HEK293T (cell line): ENCODE results near the gene BTK.

Experiments used
- ARNT ChIP-seq: fragments of 450-650 bp; IDR thresholded peaks from 2 replicates; pipeline ENCODE4 v1.6.1; 2017; ENCODE audit warnings: mild to moderate bottlenecking
- BHLHE40 ChIP-seq: fragments of 450-650 bp; IDR thresholded peaks from 2 replicates; pipeline ENCODE4 v1.6.1; 2016; ENCODE audit warnings: mild to moderate bottlenecking, moderate library complexity, borderline replicate concordance
- CTBP1 ChIP-seq: fragments of 450-650 bp; IDR thresholded peaks from 2 replicates; pipeline ENCODE4 v1.6.1; 2016; ENCODE audit warnings: borderline replicate concordance
- ELF4 ChIP-seq: fragments of 450-650 bp; IDR thresholded peaks from 2 replicates; pipeline ENCODE4 v1.6.1; 2017; ENCODE audit warnings: antibody characterized with exemption
- FOXA1 ChIP-seq: fragments of 450-650 bp; IDR thresholded peaks from 2 replicates; pipeline ENCODE4 v1.6.1; 2016; ENCODE audit warnings: mild to moderate bottlenecking
- FOXK2 ChIP-seq: fragments of 450-650 bp; IDR thresholded peaks from 2 replicates; pipeline ENCODE4 v1.6.1; 2016; ENCODE audit warnings: mild to moderate bottlenecking
- FOXM1 ChIP-seq: fragments of 450-650 bp; IDR thresholded peaks from 2 replicates; pipeline ENCODE4 v1.6.1; 2017; ENCODE audit warnings: mild to moderate bottlenecking, borderline replicate concordance
- HDGF ChIP-seq: fragments of 450-650 bp; IDR thresholded peaks from 2 replicates; pipeline ENCODE4 v1.6.1; 2017; ENCODE audit warnings: antibody characterized with exemption, borderline replicate concordance
- NFRKB ChIP-seq: fragments of 450-650 bp; IDR thresholded peaks from 2 replicates; pipeline ENCODE4 v1.6.1; 2016; ENCODE audit warnings: mild to moderate bottlenecking, moderate library complexity
- PKNOX1 ChIP-seq: fragments of 450-650 bp; IDR thresholded peaks from 2 replicates; pipeline ENCODE4 v1.6.1; 2016
- SP1 ChIP-seq: fragments of 450-650 bp; IDR thresholded peaks from 2 replicates; pipeline ENCODE4 v1.6.1; 2017
- SUZ12 ChIP-seq: fragments of 450-650 bp; IDR thresholded peaks from 2 replicates; pipeline ENCODE4 v1.6.1; 2016; ENCODE audit warnings: mild to moderate bottlenecking
- TARDBP ChIP-seq: fragments of 450-650 bp; IDR thresholded peaks from 2 replicates; pipeline ENCODE4 v1.6.1; 2016
- ZNF384 ChIP-seq: fragments of 450-650 bp; IDR thresholded peaks from 2 replicates; pipeline ENCODE4 v1.6.1; 2016

GRCh38 chrX:101303790-101304189 is 82.2 kb downstream of the BTK start:
- TF ChIP-seq SP1, result no peak
- TF ChIP-seq HDGF, result no peak
- TF ChIP-seq FOXM1, result no peak
- TF ChIP-seq ELF4, result no peak
- no peak for TF ChIP-seq ZNF384
- no peak for TF ChIP-seq FOXK2
- no peak for TF ChIP-seq SUZ12
- no peak for TF ChIP-seq TARDBP
- no peak for TF ChIP-seq FOXA1
- TF ChIP-seq PKNOX1, result no peak
- TF ChIP-seq CTBP1, result no peak
- TF ChIP-seq BHLHE40, result no peak
- no peak for TF ChIP-seq ARNT
- TF ChIP-seq NFRKB, result no peak
